Common myeloid progenitor, CD34-positive (primary cell): ENCODE results near the gene MED25.

Experiments
- CTCF ChIA-PET: fragments of 350-600 bp; sonication (Branson Sonifier 250); formaldehyde crosslinking; loops from one replicate; lab custom pipeline; 2021; ENCODE audit warnings: antibody characterized with exemption; lab: Charles Lee
- POLR2A ChIA-PET: fragments of 350-600 bp; sonication (Branson Sonifier 250); formaldehyde crosslinking; loops from one replicate; lab custom pipeline; 2021; ENCODE audit warnings: antibody characterized with exemption; lab: Charles Lee
- DNase-seq, 3 donors: peaks; one replicate each; pipeline versions ENCODE4 v3.0.0 to v3.0.0-alpha.2; 2013
- H3K27ac ChIP-seq, 2 experiments: 1 replicate in 1 of 2; 2 replicates in 1 of 2; pipeline ENCODE4 v1.7.0; 2013; ENCODE audit warnings: inconsistent platforms in 2 of 2, low read length in 2 of 2, mild to moderate bottlenecking in 2 of 2, low read depth in 1 of 2, moderate library complexity in 1 of 2; ENCODE audit not compliant: severe bottlenecking in 2 of 2, insufficient read depth in 1 of 2, poor library complexity in 1 of 2
- H3K27me3 ChIP-seq, 5 experiments: replicated peaks in 2 of 5; 1 replicate in 3 of 5; 2 replicates in 2 of 5; pipeline versions ENCODE4 v1.6.1 to v1.7.0; 2013; ENCODE audit warnings: low read length in 4 of 5, mild to moderate bottlenecking in 2 of 5, moderate library complexity in 2 of 5, inconsistent platforms in 1 of 5; ENCODE audit not compliant: insufficient read depth in 5 of 5, control insufficient read depth in 4 of 5
- H3K36me3 ChIP-seq, 4 experiments: 1 replicate in 2 of 4; 2 replicates in 2 of 4; pipeline versions ENCODE4 v1.6.1 to v1.7.0; 2013; ENCODE audit warnings: low read length in 3 of 4, control low read depth in 1 of 4, mild to moderate bottlenecking in 1 of 4; ENCODE audit not compliant: control insufficient read depth in 4 of 4, insufficient read depth in 4 of 4
- H3K4me1 ChIP-seq, 4 experiments: 1 replicate in 3 of 4; 2 replicates in 1 of 4; pipeline versions ENCODE4 v1.6.1 to v1.7.1; 2013; ENCODE audit warnings: low read length in 3 of 4, mild to moderate bottlenecking in 3 of 4, control low read depth in 1 of 4, inconsistent platforms in 1 of 4, moderate library complexity in 1 of 4; ENCODE audit not compliant: control insufficient read depth in 4 of 4, insufficient read depth in 4 of 4; ENCODE audit errors: control extremely low read depth in 1 of 4
- H3K4me3 ChIP-seq, 7 experiments: 1 replicate in 4 of 7; 2 replicates in 3 of 7; pipeline versions ENCODE4 v1.5.1 to v1.7.0; 2013; ENCODE audit warnings: mild to moderate bottlenecking in 7 of 7, low read length in 6 of 7, moderate library complexity in 6 of 7, inconsistent platforms in 2 of 7, low read depth in 2 of 7, control low read depth in 1 of 7; ENCODE audit not compliant: insufficient read depth in 4 of 7, control insufficient read depth in 1 of 7; ENCODE audit errors: extremely low read depth in 1 of 7
- H3K9me3 ChIP-seq, 5 experiments: 1 replicate in 4 of 5; 2 replicates in 1 of 5; pipeline versions ENCODE4 v1.6.1 to v1.7.1; 2013; ENCODE audit warnings: low read length in 4 of 5, mild to moderate bottlenecking in 2 of 5, inconsistent platforms in 1 of 5, low read depth in 1 of 5, moderate library complexity in 1 of 5; ENCODE audit not compliant: control insufficient read depth in 4 of 5, insufficient read depth in 2 of 5; ENCODE audit errors: control extremely low read depth in 1 of 5
- WGBS: methylation state at CpG from one replicate; pipeline ENCODE4 v1.1.5; 2013; ENCODE audit not compliant: insufficient coverage; 5-methylcytosine and 5-hydroxymethylcytosine counted together

The MED25 gene

GRCh38 chr19:49880162-49880869 lies 62.2 kb downstream of the MED25 start:
- ChIA-PET CTCF (interaction anchor here (2.7 kb wide), 1 partner anchor 48 kb away, joined by 8 read pairs; the partner anchor contains the start of gene ATF5), POLR2A (no interaction called here)
- Histone ChIP-seq H3K27ac (no peak overlapping the region), H3K4me1 (peaks cover 0 to 20% (median 17%) of the 10 kb centered on the region in 4 experiments), H3K4me3 (no peak overlapping the region), H3K36me3 (peaks cover 8 to 60% (median 46%) of the 10 kb centered on the region in 4 experiments), H3K9me3 (peaks cover 0 to 6% (median 0%) of the 10 kb centered on the region in 5 experiments), H3K27me3 (no peaks in the 10 kb centered on the region)
- no peak for DNase-seq
- 99% methylated on average over 10 of the region's 10 CpGs for WGBS

DNA sequence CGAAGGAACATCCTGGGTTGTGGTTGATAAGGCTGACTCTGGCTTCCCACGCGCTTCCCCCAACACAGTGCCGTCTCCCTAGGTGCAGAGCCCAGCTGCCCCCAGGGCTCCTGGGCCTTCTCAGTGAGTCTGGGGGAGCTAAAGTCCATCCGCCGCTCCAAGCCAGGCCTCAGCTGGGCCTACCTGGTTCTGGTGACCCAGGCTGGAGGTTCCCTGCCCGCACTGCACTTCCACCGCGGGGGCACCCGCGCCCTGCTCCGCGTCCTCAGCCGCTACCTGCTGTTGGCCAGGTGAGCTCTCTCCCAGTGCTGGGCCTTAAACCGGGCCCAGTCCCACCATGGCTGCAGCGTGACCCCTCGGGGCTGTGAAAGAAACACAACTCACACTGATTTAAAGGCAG lies 63.1 kb downstream of the MED25 start:
- CTCF ChIA-PET: interaction anchor here (1.4 to 2.7 kb wide), 2 partner anchors 11 to 47 kb away, joined by 5 to 8 read pairs; partner anchors contain the start of gene ATF5
- over 99% methylated on average over 16 of the region's 17 CpGs for WGBS
- POLR2A ChIA-PET: no interaction called here

GRCh38 chr19:49881672-49882394 lies 63.7 kb downstream of the MED25 start:
- WGBS: 95% methylated on average over 28 of the region's 31 CpGs
- ChIA-PET CTCF (interaction anchor here (1.4 to 2.7 kb wide), 2 partner anchors 10 to 46 kb away, joined by 5 to 8 read pairs; partner anchors contain the start of gene ATF5), POLR2A (no interaction called here)

More for the DNA sequence above, 63.1 kb downstream of the MED25 start:
- Histone ChIP-seq H3K4me1 (peaks cover 0 to 13% (median 9%) of the 10 kb centered on the region in 4 experiments), H3K4me3 (no peak overlapping the region), H3K27ac (no peak overlapping the region), H3K9me3 (peaks cover 0 to 6% (median 0%) of the 10 kb centered on the region in 5 experiments), H3K36me3 (peaks cover 8 to 62% (median 46%) of the 10 kb centered on the region in 4 experiments), H3K27me3 (no peaks in the 10 kb centered on the region)
- DNase-seq: no peak

GRCh38 chr19:49882643-49883042 lies 64.6 kb downstream of the MED25 start:
- no peak overlapping the region for H3K4me3 ChIP-seq
- H3K27ac ChIP-seq: no peak overlapping the region
- H3K36me3 ChIP-seq: peaks cover 8 to 69% (median 51%) of the 10 kb centered on the region in 4 experiments
- H3K9me3 ChIP-seq: peaks cover 0 to 6% (median 0%) of the 10 kb centered on the region in 5 experiments
- WGBS: 95% methylated on average over 14 of the region's 14 CpGs
- no peaks in the 10 kb centered on the region for H3K27me3 ChIP-seq
- POLR2A ChIA-PET: no interaction called here
- CTCF ChIA-PET: interaction anchor here (1.4 kb wide), 1 partner anchor 9 kb away, joined by 5 read pairs; no protein-coding TSS in a partner anchor
- peaks cover 0 to 13% (median 9%) of the 10 kb centered on the region in 4 experiments for H3K4me1 ChIP-seq
- DNase-seq: no peak

More at GRCh38 chr19:49881672-49882394, 63.7 kb downstream of the MED25 start:
- H3K9me3 ChIP-seq: peaks cover 0 to 6% (median 0%) of the 10 kb centered on the region in 5 experiments
- peaks cover 8 to 62% (median 50%) of the 10 kb centered on the region in 4 experiments for H3K36me3 ChIP-seq
- no peaks in the 10 kb centered on the region for H3K27me3 ChIP-seq
- peaks cover 0 to 13% (median 9%) of the 10 kb centered on the region in 4 experiments for H3K4me1 ChIP-seq
- no peak overlapping the region for H3K4me3 ChIP-seq
- DNase-seq: no peak
- no peak overlapping the region for H3K27ac ChIP-seq

DNA sequence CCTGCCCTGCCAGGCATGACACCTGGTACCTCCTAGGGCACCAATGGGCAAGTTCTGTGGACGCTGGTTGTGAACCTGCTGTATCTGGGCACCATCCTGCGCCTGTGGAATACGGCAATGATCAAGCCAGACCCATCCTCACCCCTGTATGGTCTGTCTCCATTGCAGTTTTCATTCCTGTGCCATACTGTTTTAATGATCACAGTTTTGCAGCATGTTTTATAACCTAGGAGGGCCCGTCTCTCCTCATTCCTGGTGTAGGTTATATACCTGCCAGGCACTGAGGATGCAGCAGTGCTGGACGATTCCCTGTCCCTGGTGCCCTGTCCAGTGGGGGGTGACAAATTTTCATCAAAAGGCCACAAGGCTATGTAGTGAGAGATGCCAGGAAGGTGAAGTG lies 65.0 kb downstream of the MED25 start:
- no peak for DNase-seq
- H3K27ac ChIP-seq: no peak overlapping the region
- peaks cover 0 to 11% (median 8%) of the 10 kb centered on the region in 4 experiments for H3K4me1 ChIP-seq
- no peak overlapping the region for H3K4me3 ChIP-seq
- 97% methylated on average over 4 of the region's 5 CpGs for WGBS
- H3K27me3 ChIP-seq: no peaks in the 10 kb centered on the region
- peaks cover 8 to 69% (median 51%) of the 10 kb centered on the region in 4 experiments for H3K36me3 ChIP-seq
- H3K9me3 ChIP-seq: peaks cover 0 to 6% (median 0%) of the 10 kb centered on the region in 5 experiments
- ChIA-PET POLR2A (no interaction called here), CTCF (no interaction called here)

- Histone ChIP-seq H3K4me1 (peaks cover 0 to 2% (median 0%) of the 10 kb centered on the region in 4 experiments), H3K27ac (no peak overlapping the region), H3K4me3 (no peak overlapping the region), H3K36me3 (peaks cover 8 to 68% (median 48%) of the 10 kb centered on the region in 4 experiments), H3K27me3 (peaks cover 0 to under 1% (median 0%) of the 10 kb centered on the region in 5 experiments), H3K9me3 (peaks cover 0 to 6% (median 0%) of the 10 kb centered on the region in 5 experiments)
- ChIA-PET POLR2A (no interaction called here), CTCF (no interaction called here)
- no peak for DNase-seq
- over 99% methylated on average over 16 of the region's 18 CpGs for WGBS
Observed at GRCh38 chr19:49884109-49884508, 66.0 kb downstream of the MED25 start.
